C4-2B (cell line): ENCODE measurements around the gene NR2F1.

Source experiments
- ZFX ChIP-seq: fragments of 450-650 bp; IDR thresholded peaks from 2 replicates; pipeline ENCODE4 v1.6.1; 2017
- TF ChIP-seq, protein P1 (sequence below): fragments of 450-650 bp; conservative IDR thresholded peaks from 2 replicates; pipeline ENCODE4 v1.5.1; 2017; ENCODE audit warnings: mild to moderate bottlenecking

DNA sequence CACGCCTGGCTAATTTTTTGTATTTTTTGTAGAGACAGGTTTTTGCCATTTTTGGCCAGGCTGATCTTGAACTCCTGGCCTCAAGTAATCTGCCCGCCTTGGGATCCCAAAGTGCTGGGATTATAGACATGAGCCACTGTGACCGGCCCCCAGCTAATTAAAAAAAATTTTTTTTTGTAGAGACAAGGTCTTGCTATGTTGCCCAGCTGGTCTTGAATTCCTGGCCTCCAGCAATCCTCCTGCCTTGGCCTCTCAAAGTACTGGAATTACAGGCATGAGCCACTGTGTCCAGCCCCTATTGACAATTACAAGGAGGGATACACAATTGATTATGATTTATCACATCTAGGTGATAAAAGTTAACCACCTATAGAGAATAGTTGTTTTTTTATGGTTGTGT is 59.5 kb downstream of the NR2F1 start:
- TF ChIP-seq, protein P1, sequence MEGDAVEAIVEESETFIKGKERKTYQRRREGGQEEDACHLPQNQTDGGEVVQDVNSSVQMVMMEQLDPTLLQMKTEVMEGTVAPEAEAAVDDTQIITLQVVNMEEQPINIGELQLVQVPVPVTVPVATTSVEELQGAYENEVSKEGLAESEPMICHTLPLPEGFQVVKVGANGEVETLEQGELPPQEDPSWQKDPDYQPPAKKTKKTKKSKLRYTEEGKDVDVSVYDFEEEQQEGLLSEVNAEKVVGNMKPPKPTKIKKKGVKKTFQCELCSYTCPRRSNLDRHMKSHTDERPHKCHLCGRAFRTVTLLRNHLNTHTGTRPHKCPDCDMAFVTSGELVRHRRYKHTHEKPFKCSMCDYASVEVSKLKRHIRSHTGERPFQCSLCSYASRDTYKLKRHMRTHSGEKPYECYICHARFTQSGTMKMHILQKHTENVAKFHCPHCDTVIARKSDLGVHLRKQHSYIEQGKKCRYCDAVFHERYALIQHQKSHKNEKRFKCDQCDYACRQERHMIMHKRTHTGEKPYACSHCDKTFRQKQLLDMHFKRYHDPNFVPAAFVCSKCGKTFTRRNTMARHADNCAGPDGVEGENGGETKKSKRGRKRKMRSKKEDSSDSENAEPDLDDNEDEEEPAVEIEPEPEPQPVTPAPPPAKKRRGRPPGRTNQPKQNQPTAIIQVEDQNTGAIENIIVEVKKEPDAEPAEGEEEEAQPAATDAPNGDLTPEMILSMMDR, result no peak
- no peak for TF ChIP-seq ZFX
